Uterus (tissue), 2 donors: ENCODE measurements around the gene NYAP1.

ENCODE experiments used
- POLR2A ChIP-seq, 2 donors: fragments of 450-650 bp; IDR thresholded peaks; one replicate each; pipeline ENCODE4 v1.6.1; 2016; ENCODE audit warnings: antibody characterized with exemption in 2 of 2, mild to moderate bottlenecking in 1 of 2, moderate library complexity in 1 of 2
- TF ChIP-seq, protein P1 (sequence below), 4 experiments: fragments of 200-600 bp in 2 of 4; fragments of 450-650 bp in 2 of 4; sonication (generic) in 2 of 4; IDR thresholded peaks; one replicate each; pipeline ENCODE4 v1.5.1; 2016 to 2019; ENCODE audit warnings: antibody characterized with exemption in 4 of 4, mild to moderate bottlenecking in 2 of 4, moderate library complexity in 1 of 4

DNA sequence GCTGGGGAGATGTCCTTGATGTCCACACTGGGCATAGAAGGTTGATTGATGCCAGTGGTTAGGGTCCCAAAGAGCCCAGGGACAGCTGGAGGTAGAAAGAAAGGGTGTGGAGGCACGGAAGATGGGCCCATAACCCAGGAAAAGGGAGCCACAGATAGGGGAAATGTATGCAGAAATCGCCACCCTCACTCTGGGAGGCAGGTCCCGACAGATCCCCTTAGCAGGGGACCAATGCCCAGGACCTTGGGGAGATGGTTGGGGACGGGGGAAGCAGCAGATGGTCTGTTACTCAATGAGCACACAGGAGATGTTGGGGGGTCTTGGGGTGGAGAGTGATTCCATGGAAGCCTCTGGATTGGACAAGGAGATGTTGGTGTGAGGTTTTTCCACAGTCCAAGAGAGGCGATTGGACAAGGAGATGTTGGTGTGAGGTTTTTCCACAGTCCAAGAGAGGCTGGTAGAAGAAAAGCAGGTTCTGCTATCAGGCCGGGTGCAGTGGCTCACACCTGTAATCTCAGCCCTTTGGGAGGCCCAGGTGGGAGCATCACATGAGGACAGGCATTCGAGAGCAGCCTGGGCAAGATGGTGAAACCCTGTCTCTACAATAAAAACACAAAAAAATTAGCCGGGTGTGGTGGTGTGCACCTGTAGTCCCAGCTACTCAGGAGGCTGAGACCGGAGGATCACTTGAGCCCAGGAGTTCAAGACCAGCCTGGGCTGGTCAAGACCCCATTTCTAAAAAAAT lies 40.5 kb upstream of the NYAP1 start:
- TF ChIP-seq, protein P1, sequence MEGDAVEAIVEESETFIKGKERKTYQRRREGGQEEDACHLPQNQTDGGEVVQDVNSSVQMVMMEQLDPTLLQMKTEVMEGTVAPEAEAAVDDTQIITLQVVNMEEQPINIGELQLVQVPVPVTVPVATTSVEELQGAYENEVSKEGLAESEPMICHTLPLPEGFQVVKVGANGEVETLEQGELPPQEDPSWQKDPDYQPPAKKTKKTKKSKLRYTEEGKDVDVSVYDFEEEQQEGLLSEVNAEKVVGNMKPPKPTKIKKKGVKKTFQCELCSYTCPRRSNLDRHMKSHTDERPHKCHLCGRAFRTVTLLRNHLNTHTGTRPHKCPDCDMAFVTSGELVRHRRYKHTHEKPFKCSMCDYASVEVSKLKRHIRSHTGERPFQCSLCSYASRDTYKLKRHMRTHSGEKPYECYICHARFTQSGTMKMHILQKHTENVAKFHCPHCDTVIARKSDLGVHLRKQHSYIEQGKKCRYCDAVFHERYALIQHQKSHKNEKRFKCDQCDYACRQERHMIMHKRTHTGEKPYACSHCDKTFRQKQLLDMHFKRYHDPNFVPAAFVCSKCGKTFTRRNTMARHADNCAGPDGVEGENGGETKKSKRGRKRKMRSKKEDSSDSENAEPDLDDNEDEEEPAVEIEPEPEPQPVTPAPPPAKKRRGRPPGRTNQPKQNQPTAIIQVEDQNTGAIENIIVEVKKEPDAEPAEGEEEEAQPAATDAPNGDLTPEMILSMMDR (IDR thresholded peaks at IDR 0.05), result no peak
- no peak for TF ChIP-seq POLR2A (IDR thresholded peaks at IDR 0.05)
